ENCODE measurements around the gene ABLIM1.

DNA sequence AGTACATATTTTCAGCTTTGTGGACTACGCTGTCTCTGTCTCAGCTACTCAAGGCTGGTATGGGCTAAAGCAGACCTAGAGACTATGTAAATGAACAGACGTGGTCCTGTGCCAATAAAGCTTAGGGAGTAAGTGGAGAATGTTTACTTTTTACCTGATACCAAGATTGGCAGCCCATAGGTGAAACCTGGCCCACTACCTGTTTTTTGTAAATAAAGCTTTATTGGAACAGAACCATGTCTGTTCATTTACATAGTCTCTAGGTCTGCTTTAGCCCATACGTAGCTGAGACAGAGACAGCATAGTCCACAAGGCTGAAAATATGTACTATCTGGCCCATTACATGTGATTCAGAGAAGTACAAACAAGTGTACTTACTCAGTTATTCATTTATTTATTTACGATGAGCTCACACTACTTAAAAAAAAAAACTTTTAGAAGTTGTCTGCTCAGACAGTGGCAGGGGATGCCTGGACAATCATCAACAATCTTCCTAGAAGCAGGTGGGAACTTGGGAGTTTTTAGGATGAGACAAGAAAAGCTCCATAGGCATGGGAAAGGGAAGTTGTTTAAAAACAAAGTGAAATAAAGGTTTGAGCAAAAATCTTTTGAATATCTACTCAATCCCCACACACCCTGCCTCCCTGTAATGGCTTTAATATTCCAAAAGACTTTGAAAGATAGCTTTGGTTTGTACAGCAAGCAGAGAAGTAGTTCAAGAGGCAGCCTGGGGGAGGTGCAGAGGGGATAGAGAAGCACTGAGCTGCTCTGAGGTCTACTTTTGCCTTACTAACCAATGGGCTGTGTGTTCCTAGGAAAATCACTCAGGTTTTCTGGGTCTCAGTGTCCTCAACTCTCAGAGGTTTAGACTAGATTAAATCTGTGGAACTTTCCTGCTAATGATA, 139.4 kb downstream of the ABLIM1 start:
- no peak for TF ChIP-seq CTCF (conservative IDR thresholded peaks at IDR 0.05 in 1 of 2, IDR thresholded peaks at IDR 0.05 in 1 of 2; ENCODE audit: low read depth in 1 of 2, low read length in 2 of 2)
- TF ChIP-seq EZH2 (IDR thresholded peaks at IDR 0.05; ENCODE audit: low read length, missing control alignments): no peak

Data from fibroblast of lung (primary cell).